Measurements from ENCODE around the gene SREBF2.

Gene SREBF2

GRCh38 chr22:41908411-41909309 lies 75.8 kb downstream of the SREBF2 start:
- TF ChIP-seq POLR2AphosphoS5 (IDR thresholded peaks at IDR 0.05; ENCODE audit: low read depth, low read length), result no peak
- TF ChIP-seq SIN3A (IDR thresholded peaks at IDR 0.05; ENCODE audit: borderline replicate concordance, insufficient read depth, low read length), result no peak
- TF ChIP-seq REST (IDR thresholded peaks at IDR 0.05; ENCODE audit: insufficient read depth in 1 of 2, low read depth in 2 of 2, low read length in 2 of 2), result no peak
- no peak for TF ChIP-seq TAF1 (IDR thresholded peaks at IDR 0.05; ENCODE audit: borderline replicate concordance, insufficient read depth, low read length)
- no peak for TF ChIP-seq FOXP2 (optimal IDR thresholded peaks at IDR 0.05; ENCODE audit: borderline replicate concordance, extremely low read depth, extremely low read length, insufficient read depth)

- TF ChIP-seq TAF1 (IDR thresholded peaks at IDR 0.05; ENCODE audit: borderline replicate concordance, insufficient read depth, low read length) (no peak), SIN3A (IDR thresholded peaks at IDR 0.05; ENCODE audit: borderline replicate concordance, insufficient read depth, low read length) (no peak), POLR2AphosphoS5 (IDR thresholded peaks at IDR 0.05; ENCODE audit: low read depth, low read length) (no peak), REST (IDR thresholded peaks at IDR 0.05; ENCODE audit: insufficient read depth in 1 of 2, low read depth in 2 of 2, low read length in 2 of 2) (no peak), FOXP2 (optimal IDR thresholded peaks at IDR 0.05; ENCODE audit: borderline replicate concordance, extremely low read depth, extremely low read length, insufficient read depth) (no peak)
These were observed 76.6 kb downstream of the SREBF2 start for GRCh38 chr22:41909310-41910049.

- TF ChIP-seq REST (IDR thresholded peaks at IDR 0.05; ENCODE audit: insufficient read depth in 1 of 2, low read depth in 2 of 2, low read length in 2 of 2), result no peak
These were observed 77.4 kb downstream of the SREBF2 start for GRCh38 chr22:41910050-41911000.

GRCh38 chr22:41911001-41911611 lies 78.2 kb downstream of the SREBF2 start:
- no peak for TF ChIP-seq FOXP2 (optimal IDR thresholded peaks at IDR 0.05; ENCODE audit: borderline replicate concordance, extremely low read depth, extremely low read length, insufficient read depth)
- no peak for TF ChIP-seq REST (IDR thresholded peaks at IDR 0.05; ENCODE audit: insufficient read depth in 1 of 2, low read depth in 2 of 2, low read length in 2 of 2)
- no peak for TF ChIP-seq TAF1 (IDR thresholded peaks at IDR 0.05; ENCODE audit: borderline replicate concordance, insufficient read depth, low read length)
- TF ChIP-seq POLR2AphosphoS5 (IDR thresholded peaks at IDR 0.05; ENCODE audit: low read depth, low read length), result no peak
- TF ChIP-seq SIN3A (IDR thresholded peaks at IDR 0.05; ENCODE audit: borderline replicate concordance, insufficient read depth, low read length), result no peak

Measured in PFSK-1 (cell line).